ENCODE data around the gene ERBIN. TPM values are rescaled to one million over a fixed set of nuclear protein-coding genes. Genes with fewer than 3 reads are reported as not detected.

ERBIN gene
- total and polyA plus RNA-seq, 2 experiments from 2014 or later: 32.9 to 117 TPM

GRCh38 chr5:66089384-66089783 is 163.0 kb downstream of the ERBIN start:
- DNase-seq (ENCODE audit: low spot score): no peak
- no peak overlapping the region for H3K4me2 ChIP-seq
- H3K9me2 ChIP-seq (replicated peaks; ENCODE audit: insufficient read depth): no peaks in the 10 kb centered on the region
- peaks cover 28% of the 10 kb centered on the region for H3K9me3 ChIP-seq (ENCODE audit: low read depth)
- H3K27me3 ChIP-seq: no peaks in the 10 kb centered on the region
- H4K20me1 ChIP-seq (ENCODE audit: insufficient read depth, poor library complexity, severe bottlenecking): no peaks in the 10 kb centered on the region
- H3K79me2 ChIP-seq: no peaks in the 10 kb centered on the region
- no peaks in the 10 kb centered on the region for H3K4me1 ChIP-seq (ENCODE audit: insufficient read depth)
- no peak for TF ChIP-seq EZH2phosphoT487 (IDR thresholded peaks at IDR 0.05; ENCODE audit: low read depth, severe bottlenecking, unreplicated experiment)
- no peak for TF ChIP-seq CTCF (IDR thresholded peaks at IDR 0.05; ENCODE audit: poor library complexity)
- no peak for TF ChIP-seq EZH2 (IDR thresholded peaks at IDR 0.05; ENCODE audit: borderline replicate concordance)
- H2AFZ ChIP-seq: no peak overlapping the region
- WGBS (ENCODE audit: low lambda C conversion rate, missing lambda C conversion rate): 96% methylated on average over 2 of the region's 2 CpGs
- peaks cover 3% of the 10 kb centered on the region for H3K36me3 ChIP-seq (replicated peaks; ENCODE audit: insufficient read depth, low read depth)
- H3K4me3 ChIP-seq: no peak overlapping the region
- no peak overlapping the region for H3K27ac ChIP-seq

- no peak for DNase-seq (ENCODE audit: low spot score)
- Histone ChIP-seq H2AFZ (no peak overlapping the region), H3K4me3 (no peak overlapping the region), H3K4me1 (ENCODE audit: insufficient read depth) (no peaks in the 10 kb centered on the region), H3K27me3 (no peaks in the 10 kb centered on the region), H3K9me2 (replicated peaks; ENCODE audit: insufficient read depth) (no peaks in the 10 kb centered on the region), H3K9me3 (ENCODE audit: low read depth) (peaks cover 26% of the 10 kb centered on the region), H3K79me2 (no peaks in the 10 kb centered on the region), H4K20me1 (ENCODE audit: insufficient read depth, poor library complexity, severe bottlenecking) (no peaks in the 10 kb centered on the region), H3K27ac (no peak overlapping the region), H3K4me2 (no peak overlapping the region), H3K36me3 (replicated peaks; ENCODE audit: insufficient read depth, low read depth) (no peaks in the 10 kb centered on the region)
- TF ChIP-seq CTCF (IDR thresholded peaks at IDR 0.05; ENCODE audit: poor library complexity): no peak
- TF ChIP-seq EZH2phosphoT487 (IDR thresholded peaks at IDR 0.05; ENCODE audit: low read depth, severe bottlenecking, unreplicated experiment): no peak
- TF ChIP-seq EZH2 (IDR thresholded peaks at IDR 0.05; ENCODE audit: borderline replicate concordance): no peak
- WGBS (ENCODE audit: low lambda C conversion rate, missing lambda C conversion rate): 100% methylated on average over 2 of the region's 2 CpGs
Observed at GRCh38 chr5:66100851-66101250, 174.5 kb downstream of the ERBIN start.

- Histone ChIP-seq H3K79me2 (no peaks in the 10 kb centered on the region), H3K9me3 (ENCODE audit: low read depth) (peaks cover 20% of the 10 kb centered on the region), H3K27me3 (no peaks in the 10 kb centered on the region), H3K27ac (no peak overlapping the region), H3K4me3 (no peak overlapping the region), H2AFZ (no peak overlapping the region), H3K4me1 (ENCODE audit: insufficient read depth) (no peaks in the 10 kb centered on the region), H4K20me1 (ENCODE audit: insufficient read depth, poor library complexity, severe bottlenecking) (no peaks in the 10 kb centered on the region), H3K36me3 (replicated peaks; ENCODE audit: insufficient read depth, low read depth) (no peaks in the 10 kb centered on the region), H3K9me2 (replicated peaks; ENCODE audit: insufficient read depth) (no peaks in the 10 kb centered on the region), H3K4me2 (no peak overlapping the region)
- TF ChIP-seq EZH2phosphoT487 (IDR thresholded peaks at IDR 0.05; ENCODE audit: low read depth, severe bottlenecking, unreplicated experiment) (no peak), CTCF (IDR thresholded peaks at IDR 0.05; ENCODE audit: poor library complexity) (no peak), EZH2 (IDR thresholded peaks at IDR 0.05; ENCODE audit: borderline replicate concordance) (no peak)
- no peak for DNase-seq (ENCODE audit: low spot score)
- WGBS (ENCODE audit: low lambda C conversion rate, missing lambda C conversion rate): 98% methylated on average over 2 of the region's 2 CpGs
Observed at GRCh38 chr5:66113160-66113559, 186.8 kb downstream of the ERBIN start.

GRCh38 chr5:66118304-66118703 is 191.9 kb downstream of the ERBIN start:
- Histone ChIP-seq H2AFZ (no peak overlapping the region), H3K27ac (no peak overlapping the region), H3K4me3 (no peak overlapping the region), H3K4me1 (ENCODE audit: insufficient read depth) (no peaks in the 10 kb centered on the region), H3K4me2 (no peak overlapping the region), H3K27me3 (no peaks in the 10 kb centered on the region), H3K9me3 (ENCODE audit: low read depth) (no peaks in the 10 kb centered on the region), H3K79me2 (no peaks in the 10 kb centered on the region), H3K9me2 (replicated peaks; ENCODE audit: insufficient read depth) (no peaks in the 10 kb centered on the region), H3K36me3 (replicated peaks; ENCODE audit: insufficient read depth, low read depth) (no peaks in the 10 kb centered on the region), H4K20me1 (ENCODE audit: insufficient read depth, poor library complexity, severe bottlenecking) (no peaks in the 10 kb centered on the region)
- DNase-seq (ENCODE audit: low spot score): no peak
- TF ChIP-seq CTCF (IDR thresholded peaks at IDR 0.05; ENCODE audit: poor library complexity): no peak
- TF ChIP-seq EZH2phosphoT487 (IDR thresholded peaks at IDR 0.05; ENCODE audit: low read depth, severe bottlenecking, unreplicated experiment): no peak
- no peak for TF ChIP-seq EZH2 (IDR thresholded peaks at IDR 0.05; ENCODE audit: borderline replicate concordance)
- 85% methylated on average over 4 of the region's 4 CpGs for WGBS (ENCODE audit: low lambda C conversion rate, missing lambda C conversion rate)

Measured in hepatocyte (in vitro differentiated cells).